OCI-LY1 (cell line): ENCODE data around the gene PHF2.

Experiments
- H2AFZ ChIP-seq: fragments of 200-600 bp; sonication (generic), shearing (Covaris generic); 2 replicates; pipeline ENCODE4 v1.6.0; 2014; ENCODE audit warnings: antibody characterized with exemption, mild to moderate bottlenecking, low read length
- H3F3A ChIP-seq: fragments of 200-600 bp; sonication (generic), shearing (Covaris generic); 2 replicates; pipeline ENCODE4 v1.6.0; 2014; ENCODE audit warnings: mild to moderate bottlenecking, antibody characterized with exemption, low read length, moderate library complexity; ENCODE audit not compliant: insufficient read depth
- H3K27ac ChIP-seq: fragments of 200-600 bp; sonication (generic); 2 replicates; pipeline ENCODE4 v1.5.1; 2014; ENCODE audit warnings: low read length, mixed run types, mild to moderate bottlenecking, low read depth; ENCODE audit not compliant: poor library complexity, severe bottlenecking
- H3K27me3 ChIP-seq: fragments of 200-600 bp; sonication (generic); 2 replicates; pipeline ENCODE4 v1.6.0; 2014; ENCODE audit warnings: antibody characterized with exemption, mild to moderate bottlenecking, low read length, moderate library complexity; ENCODE audit not compliant: insufficient read depth
- H3K36me3 ChIP-seq: fragments of 200-600 bp; sonication (generic); 2 replicates; pipeline ENCODE4 v1.6.1; 2014; ENCODE audit warnings: mild to moderate bottlenecking, antibody characterized with exemption, low read length, moderate library complexity, mixed read lengths; ENCODE audit not compliant: insufficient read depth
- H3K4me1 ChIP-seq: fragments of 200-600 bp; sonication (generic); 2 replicates; pipeline ENCODE4 v1.5.1; 2014; ENCODE audit warnings: mild to moderate bottlenecking, low read length, moderate library complexity; ENCODE audit not compliant: insufficient read depth, severe bottlenecking
- H3K4me2 ChIP-seq: fragments of 200-600 bp; sonication (generic), shearing (Covaris generic); 2 replicates; pipeline ENCODE4 v1.6.1; 2014; ENCODE audit warnings: low read length
- H3K4me3 ChIP-seq: fragments of 200-600 bp; sonication (generic); 2 replicates; pipeline ENCODE4 v1.5.1; 2014; ENCODE audit warnings: low read length, low read depth, mild to moderate bottlenecking, mixed read lengths; ENCODE audit not compliant: poor library complexity, severe bottlenecking
- H3K79me2 ChIP-seq: fragments of 200-600 bp; shearing (Covaris generic); 2 replicates; pipeline ENCODE4 v1.6.1; 2016; ENCODE audit warnings: mixed run types, low read length, mixed read lengths; ENCODE audit not compliant: insufficient read depth
- H3K9ac ChIP-seq: fragments of 200-600 bp; sonication (generic), shearing (Covaris generic); 2 replicates; pipeline ENCODE4 v1.6.1; 2014; ENCODE audit warnings: mild to moderate bottlenecking, low read length, mixed read lengths
- H3K9me2 ChIP-seq: fragments of 200-600 bp; sonication (generic), shearing (Covaris generic); 2 replicates; pipeline ENCODE4 v1.6.1; 2014; ENCODE audit warnings: low read depth, mild to moderate bottlenecking, low read length, mixed read lengths
- H3K9me3 ChIP-seq: fragments of 200-600 bp; shearing (Covaris generic); 2 replicates; pipeline ENCODE4 v1.6.1; 2014; ENCODE audit warnings: low read length, mixed read lengths
- H4K20me1 ChIP-seq: fragments of 200-600 bp; sonication (generic), shearing (Covaris generic); 2 replicates; pipeline ENCODE4 v1.6.0; 2016; ENCODE audit warnings: mild to moderate bottlenecking, low read length; ENCODE audit not compliant: insufficient read depth
- CTCF ChIP-seq: fragments of 200-600 bp; sonication (generic), shearing (Covaris generic); IDR thresholded peaks from 2 replicates; pipeline ENCODE4 v1.5.1; 2017; ENCODE audit warnings: mild to moderate bottlenecking, antibody characterized with exemption, low read length, moderate library complexity, mixed read lengths
- EZH2 ChIP-seq: fragments of 200-600 bp; sonication (generic), shearing (Covaris generic); IDR thresholded peaks from 2 replicates; pipeline ENCODE4 v1.8.0; 2017; ENCODE audit warnings: borderline replicate concordance, mixed run types, mild to moderate bottlenecking, antibody characterized with exemption, low read length, moderate library complexity, mixed read lengths

PHF2 gene

GRCh38 chr9:93721417-93721965 lies 145.1 kb downstream of the PHF2 start:
- H3K27me3 ChIP-seq, result no peaks in the 10 kb centered on the region
- no peaks in the 10 kb centered on the region for H3K36me3 ChIP-seq
- no peak overlapping the region for H3K4me2 ChIP-seq
- no peaks in the 10 kb centered on the region for H3K79me2 ChIP-seq
- no peaks in the 10 kb centered on the region for H3K4me1 ChIP-seq
- no peaks in the 10 kb centered on the region for H4K20me1 ChIP-seq
- H3K9ac ChIP-seq, result no peak overlapping the region
- H3K27ac ChIP-seq, result no peak overlapping the region
- H3K9me3 ChIP-seq, result no peaks in the 10 kb centered on the region
- no peaks in the 10 kb centered on the region for H3K9me2 ChIP-seq
- no peak overlapping the region for H3K4me3 ChIP-seq
- no peaks in the 10 kb centered on the region for H3F3A ChIP-seq
- H2AFZ ChIP-seq, result no peak overlapping the region
- TF ChIP-seq CTCF (no peak), EZH2 (no peak)

GRCh38 chr9:93724852-93725251 lies 148.5 kb downstream of the PHF2 start:
- Histone ChIP-seq H3K4me2 (no peak overlapping the region), H2AFZ (no peak overlapping the region), H3K9me2 (no peaks in the 10 kb centered on the region), H3K9me3 (no peaks in the 10 kb centered on the region), H4K20me1 (no peaks in the 10 kb centered on the region), H3K9ac (no peak overlapping the region), H3K36me3 (no peaks in the 10 kb centered on the region), H3K27me3 (no peaks in the 10 kb centered on the region), H3K79me2 (no peaks in the 10 kb centered on the region), H3K27ac (no peak overlapping the region), H3K4me1 (no peaks in the 10 kb centered on the region), H3K4me3 (no peak overlapping the region), H3F3A (no peaks in the 10 kb centered on the region)
- TF ChIP-seq CTCF, result no peak

- H3K4me1 ChIP-seq, result no peaks in the 10 kb centered on the region
- no peak overlapping the region for H3K4me2 ChIP-seq
- no peaks in the 10 kb centered on the region for H4K20me1 ChIP-seq
- H3K9ac ChIP-seq, result no peak overlapping the region
- H3K36me3 ChIP-seq, result no peaks in the 10 kb centered on the region
- no peaks in the 10 kb centered on the region for H3K27me3 ChIP-seq
- H3K79me2 ChIP-seq, result no peaks in the 10 kb centered on the region
- no peaks in the 10 kb centered on the region for H3K9me2 ChIP-seq
- no peak overlapping the region for H3K27ac ChIP-seq
- TF ChIP-seq CTCF, result no peak
- TF ChIP-seq EZH2, result no peak
- no peak overlapping the region for H3K4me3 ChIP-seq
- H3F3A ChIP-seq, result no peaks in the 10 kb centered on the region
- no peak overlapping the region for H2AFZ ChIP-seq
- no peaks in the 10 kb centered on the region for H3K9me3 ChIP-seq
Observed at GRCh38 chr9:93725382-93725781, 149.0 kb downstream of the PHF2 start.
